ENCODE data around the gene AIFM1. TPM values are rescaled to one million over a fixed set of nuclear protein-coding genes. Genes with fewer than 3 reads are reported as not detected.

Gene AIFM1
- total RNA-seq, result 30.8 and 34.3 TPM in 2 replicates

- peak; percentile 74 for DNase-seq
- Mint-ChIP-seq H3K27ac (peak within 1 kb of the TSS; percentile 95), H3K9me3 (no peaks in the 10 kb centered on the region), H3K4me3 (peak within 1 kb of the TSS; percentile 93), H3K4me1 (peaks cover 27% of the 10 kb centered on the region), H3K27me3 (no peaks in the 10 kb centered on the region), H3K36me3 (ENCODE audit: low read depth) (no peaks in the 10 kb centered on the region)
- ChIA-PET POLR2A (interaction anchor here (0.6 to 2.0 kb wide), 11 partner anchors 10 to 507 kb away, joined by 3 to 15 read pairs (median 4); no protein-coding TSS in a partner anchor), CTCF (interaction anchor here (1.3 to 1.4 kb wide), 2 partner anchors 10 to 45 kb away, joined by 3 to 5 read pairs; no protein-coding TSS in a partner anchor)
- ATAC-seq (ENCODE audit: low read depth), result peak; percentile 88
- no peak for TF ChIP-seq CTCF (IDR thresholded peaks at IDR 0.05)
- intact Hi-C loops (cut with micrococcal nuclease), result loop anchor here (1.0 to 5.0 kb wide), 6 partner anchors 10 to 235 kb away; partner anchors contain the start of gene BCORL1
These were observed at the start of gene AIFM1 for GRCh38 chrX:130165703-130166502. TSS of gene AIFM1 (minus strand) at chrX:130165841. CDS start at chrX:130165656, 185 bp downstream.

GRCh38 chrX:130213376-130213775, 47.7 kb upstream of the AIFM1 start:
- no peak for ATAC-seq (ENCODE audit: low read depth)

GRCh38 chrX:130212371-130212770, 46.7 kb upstream of the AIFM1 start:
- ChIA-PET POLR2A (no interaction called here), CTCF (no interaction called here)
- peaks cover 52% of the 10 kb centered on the region for H3K36me3 Mint-ChIP-seq (ENCODE audit: low read depth)
- intact Hi-C loops (cut with micrococcal nuclease), result no loop called here
- TF ChIP-seq CTCF (IDR thresholded peaks at IDR 0.05), result no peak
- H3K4me3 Mint-ChIP-seq, result no peak overlapping the region
- DNase-seq (no peak), ATAC-seq (ENCODE audit: low read depth) (no peak)
- H3K9me3 Mint-ChIP-seq, result no peaks in the 10 kb centered on the region
- no peaks in the 10 kb centered on the region for H3K4me1 Mint-ChIP-seq
- H3K27me3 Mint-ChIP-seq, result no peaks in the 10 kb centered on the region
- no peak overlapping the region for H3K27ac Mint-ChIP-seq

More at GRCh38 chrX:130213376-130213775, 47.7 kb upstream of the AIFM1 start:
- Mint-ChIP-seq H3K4me3 (no peak overlapping the region), H3K27ac (no peak overlapping the region), H3K4me1 (no peaks in the 10 kb centered on the region), H3K36me3 (ENCODE audit: low read depth) (peaks cover 49% of the 10 kb centered on the region), H3K9me3 (no peaks in the 10 kb centered on the region), H3K27me3 (no peaks in the 10 kb centered on the region)
- CTCF ChIA-PET, result no interaction called here
- POLR2A ChIA-PET, result no interaction called here
- no peak for DNase-seq
- intact Hi-C loops (cut with micrococcal nuclease), result no loop called here
- TF ChIP-seq CTCF (IDR thresholded peaks at IDR 0.05), result no peak

GRCh38 chrX:130211415-130212186, 46.0 kb upstream of the AIFM1 start:
- ChIA-PET POLR2A (interaction anchor here (0.9 kb wide), 1 partner anchor 35 kb away, joined by 3 read pairs; no protein-coding TSS in a partner anchor), CTCF (no interaction called here)
- ATAC-seq (ENCODE audit: low read depth) (no peak), DNase-seq (no peak)
- intact Hi-C loops (cut with micrococcal nuclease), result no loop called here
- Mint-ChIP-seq H3K9me3 (no peaks in the 10 kb centered on the region), H3K4me1 (no peaks in the 10 kb centered on the region), H3K27ac (no peak overlapping the region), H3K4me3 (no peak overlapping the region), H3K36me3 (ENCODE audit: low read depth) (peaks cover 48% of the 10 kb centered on the region), H3K27me3 (no peaks in the 10 kb centered on the region)
- no peak for TF ChIP-seq CTCF (IDR thresholded peaks at IDR 0.05)

GRCh38 chrX:130204647-130205046, 39.0 kb upstream of the AIFM1 start:
- ChIA-PET CTCF (interaction anchor here (0.6 kb wide), 1 partner anchor 192 kb away, joined by 3 read pairs; no protein-coding TSS in a partner anchor), POLR2A (interaction anchor here (0.6 kb wide), 1 partner anchor 648 kb away, joined by 4 read pairs; no protein-coding TSS in a partner anchor)
- H3K4me1 Mint-ChIP-seq, result no peaks in the 10 kb centered on the region
- H3K27me3 Mint-ChIP-seq, result no peaks in the 10 kb centered on the region
- no peak for DNase-seq
- peaks cover 21% of the 10 kb centered on the region for H3K36me3 Mint-ChIP-seq (ENCODE audit: low read depth)
- no peak overlapping the region for H3K27ac Mint-ChIP-seq
- no peak overlapping the region for H3K4me3 Mint-ChIP-seq
- intact Hi-C loops (cut with micrococcal nuclease), result no loop called here
- H3K9me3 Mint-ChIP-seq, result no peaks in the 10 kb centered on the region
- ATAC-seq (ENCODE audit: low read depth), result no peak
- no peak for TF ChIP-seq CTCF (IDR thresholded peaks at IDR 0.05)
